ENCODE results near the gene MOGAT3.
A peak's percentile ranks its signal among the peaks of the same experiment; 100 is the strongest.

The MOGAT3 gene

GRCh38 chr7:101200862-101201599, at the start of gene MOGAT3:
Gene MOGAT3 (minus strand): TSS chr7:101201036. CDS start chr7:101200854, 182 bp downstream.
- no peak for DNase-seq

- DNase-seq = no peak
These were observed 49.5 kb upstream of the MOGAT3 start for GRCh38 chr7:101250324-101250723.

- no peak for DNase-seq
These were observed 47.4 kb upstream of the MOGAT3 start for GRCh38 chr7:101248276-101248675.

- DNase-seq = peak in 1 of 2 experiments; percentile 54
These were observed 44.4 kb upstream of the MOGAT3 start for GRCh38 chr7:101245147-101245668.

- peak; percentile 93 to 99 for DNase-seq
These were observed 43.7 kb upstream of the MOGAT3 start, which contains the start of gene FIS1 for GRCh38 chr7:101244375-101245146. Gene FIS1 (minus strand): TSS chr7:101245081. CDS start chr7:101245004, 77 bp downstream.

- peak in 1 of 2 experiments; percentile 34 for DNase-seq
These were observed 43.0 kb upstream of the MOGAT3 start for GRCh38 chr7:101243646-101244374.

- DNase-seq = no peak
These were observed 40.9 kb upstream of the MOGAT3 start for GRCh38 chr7:101241443-101242349.

- no peak for DNase-seq
These were observed 40.2 kb upstream of the MOGAT3 start for GRCh38 chr7:101241015-101241363.

- no peak for DNase-seq
These were observed 39.6 kb upstream of the MOGAT3 start for GRCh38 chr7:101240226-101241014.

GRCh38 chr7:101239951-101240220, 39.0 kb upstream of the MOGAT3 start:
- DNase-seq = no peak

GRCh38 chr7:101239191-101239950, 38.5 kb upstream of the MOGAT3 start:
- DNase-seq = no peak

GRCh38 chr7:101238226-101239182, 37.7 kb upstream of the MOGAT3 start:
- DNase-seq = no peak

GRCh38 chr7:101237206-101238067, 36.6 kb upstream of the MOGAT3 start, which contains the start of gene CLDN15:
Gene CLDN15 (minus strand): TSS chr7:101237802. CDS start chr7:101237581, 221 bp downstream.
- no peak for DNase-seq

- DNase-seq = no peak
These were observed 35.5 kb upstream of the MOGAT3 start for GRCh38 chr7:101236292-101236835.

- no peak for DNase-seq
These were observed 34.7 kb upstream of the MOGAT3 start for GRCh38 chr7:101235522-101235921.

- DNase-seq = no peak
These were observed 34.2 kb upstream of the MOGAT3 start for GRCh38 chr7:101235050-101235449.

GRCh38 chr7:101234636-101235035, 33.8 kb upstream of the MOGAT3 start:
- no peak for DNase-seq

All from NCI-H526 (cell line).